Common myeloid progenitor, CD34-positive (primary cell): ENCODE results near the gene RBM5.

Experiments
- CTCF ChIA-PET: fragments of 350-600 bp; sonication (Branson Sonifier 250); formaldehyde crosslinking; loops from one replicate; lab custom pipeline; 2021; ENCODE audit warnings: antibody characterized with exemption; lab: Charles Lee
- POLR2A ChIA-PET: fragments of 350-600 bp; sonication (Branson Sonifier 250); formaldehyde crosslinking; loops from one replicate; lab custom pipeline; 2021; ENCODE audit warnings: antibody characterized with exemption; lab: Charles Lee
- DNase-seq, 3 donors: peaks; one replicate each; pipeline versions ENCODE4 v3.0.0 to v3.0.0-alpha.2; 2013
- H3K27ac ChIP-seq, 2 experiments: 1 replicate in 1 of 2; 2 replicates in 1 of 2; pipeline ENCODE4 v1.7.0; 2013; ENCODE audit warnings: inconsistent platforms in 2 of 2, low read length in 2 of 2, mild to moderate bottlenecking in 2 of 2, low read depth in 1 of 2, moderate library complexity in 1 of 2; ENCODE audit not compliant: severe bottlenecking in 2 of 2, insufficient read depth in 1 of 2, poor library complexity in 1 of 2
- H3K27me3 ChIP-seq, 5 experiments: replicated peaks in 2 of 5; 1 replicate in 3 of 5; 2 replicates in 2 of 5; pipeline versions ENCODE4 v1.6.1 to v1.7.0; 2013; ENCODE audit warnings: low read length in 4 of 5, mild to moderate bottlenecking in 2 of 5, moderate library complexity in 2 of 5, inconsistent platforms in 1 of 5; ENCODE audit not compliant: insufficient read depth in 5 of 5, control insufficient read depth in 4 of 5
- H3K36me3 ChIP-seq, 4 experiments: 1 replicate in 2 of 4; 2 replicates in 2 of 4; pipeline versions ENCODE4 v1.6.1 to v1.7.0; 2013; ENCODE audit warnings: low read length in 3 of 4, control low read depth in 1 of 4, mild to moderate bottlenecking in 1 of 4; ENCODE audit not compliant: control insufficient read depth in 4 of 4, insufficient read depth in 4 of 4
- H3K4me1 ChIP-seq, 4 experiments: 1 replicate in 3 of 4; 2 replicates in 1 of 4; pipeline versions ENCODE4 v1.6.1 to v1.7.1; 2013; ENCODE audit warnings: low read length in 3 of 4, mild to moderate bottlenecking in 3 of 4, control low read depth in 1 of 4, inconsistent platforms in 1 of 4, moderate library complexity in 1 of 4; ENCODE audit not compliant: control insufficient read depth in 4 of 4, insufficient read depth in 4 of 4; ENCODE audit errors: control extremely low read depth in 1 of 4
- H3K4me3 ChIP-seq, 7 experiments: 1 replicate in 4 of 7; 2 replicates in 3 of 7; pipeline versions ENCODE4 v1.5.1 to v1.7.0; 2013; ENCODE audit warnings: mild to moderate bottlenecking in 7 of 7, low read length in 6 of 7, moderate library complexity in 6 of 7, inconsistent platforms in 2 of 7, low read depth in 2 of 7, control low read depth in 1 of 7; ENCODE audit not compliant: insufficient read depth in 4 of 7, control insufficient read depth in 1 of 7; ENCODE audit errors: extremely low read depth in 1 of 7
- H3K9me3 ChIP-seq, 5 experiments: 1 replicate in 4 of 5; 2 replicates in 1 of 5; pipeline versions ENCODE4 v1.6.1 to v1.7.1; 2013; ENCODE audit warnings: low read length in 4 of 5, mild to moderate bottlenecking in 2 of 5, inconsistent platforms in 1 of 5, low read depth in 1 of 5, moderate library complexity in 1 of 5; ENCODE audit not compliant: control insufficient read depth in 4 of 5, insufficient read depth in 2 of 5; ENCODE audit errors: control extremely low read depth in 1 of 5
- WGBS: methylation state at CpG from one replicate; pipeline ENCODE4 v1.1.5; 2013; ENCODE audit not compliant: insufficient coverage; 5-methylcytosine and 5-hydroxymethylcytosine counted together

The RBM5 gene

DNA sequence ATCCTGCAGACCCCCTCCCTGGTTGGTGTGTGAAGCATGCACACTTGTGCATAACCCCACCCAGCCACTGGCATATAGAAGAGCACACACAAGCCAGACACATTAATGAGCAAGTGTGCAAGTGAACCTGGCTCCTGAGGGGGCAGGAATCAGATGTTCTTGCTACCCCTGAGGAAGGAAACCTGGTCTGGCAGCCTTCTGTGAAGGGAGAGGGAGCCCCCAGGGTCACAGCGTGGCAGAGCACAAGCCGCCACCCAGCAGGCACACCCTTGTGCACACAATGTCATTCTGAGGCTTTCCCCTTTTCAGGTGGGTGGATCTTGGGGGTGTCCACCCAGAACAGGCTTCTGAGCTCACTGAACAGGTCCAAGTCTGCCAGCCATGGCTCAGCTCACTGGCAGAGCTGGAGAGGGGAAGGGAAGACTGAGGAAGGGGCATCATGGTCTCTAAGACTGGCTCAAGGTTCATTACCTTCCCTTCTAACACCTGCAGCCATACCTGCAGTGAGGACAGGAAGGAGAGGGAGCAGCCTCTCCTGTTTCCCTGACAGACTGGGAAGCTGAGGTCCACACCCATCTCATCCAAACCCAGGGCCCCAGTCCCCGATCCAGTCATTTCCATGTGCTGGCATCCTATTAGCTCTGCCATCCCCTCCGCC lies 34.8 kb downstream of the RBM5 start:
- WGBS: 100% methylated on average over 2 of the region's 4 CpGs
- H3K4me1 ChIP-seq: peaks cover 0 to 6% (median 2%) of the 10 kb centered on the region in 4 experiments
- ChIA-PET POLR2A (no interaction called here), CTCF (interaction anchor here (0.9 to 8.4 kb wide), 11 partner anchors 11 to 201 kb away, joined by 3 to 194 read pairs (median 12); partner anchors contain the start of gene GNAT1)
- H3K36me3 ChIP-seq: peaks cover 1 to 25% (median 16%) of the 10 kb centered on the region in 4 experiments
- no peak overlapping the region for H3K4me3 ChIP-seq
- H3K9me3 ChIP-seq: no peaks in the 10 kb centered on the region
- H3K27ac ChIP-seq: no peak overlapping the region
- DNase-seq: peak in 1 of 3 donors; percentile 19
- H3K27me3 ChIP-seq: no peaks in the 10 kb centered on the region

DNA sequence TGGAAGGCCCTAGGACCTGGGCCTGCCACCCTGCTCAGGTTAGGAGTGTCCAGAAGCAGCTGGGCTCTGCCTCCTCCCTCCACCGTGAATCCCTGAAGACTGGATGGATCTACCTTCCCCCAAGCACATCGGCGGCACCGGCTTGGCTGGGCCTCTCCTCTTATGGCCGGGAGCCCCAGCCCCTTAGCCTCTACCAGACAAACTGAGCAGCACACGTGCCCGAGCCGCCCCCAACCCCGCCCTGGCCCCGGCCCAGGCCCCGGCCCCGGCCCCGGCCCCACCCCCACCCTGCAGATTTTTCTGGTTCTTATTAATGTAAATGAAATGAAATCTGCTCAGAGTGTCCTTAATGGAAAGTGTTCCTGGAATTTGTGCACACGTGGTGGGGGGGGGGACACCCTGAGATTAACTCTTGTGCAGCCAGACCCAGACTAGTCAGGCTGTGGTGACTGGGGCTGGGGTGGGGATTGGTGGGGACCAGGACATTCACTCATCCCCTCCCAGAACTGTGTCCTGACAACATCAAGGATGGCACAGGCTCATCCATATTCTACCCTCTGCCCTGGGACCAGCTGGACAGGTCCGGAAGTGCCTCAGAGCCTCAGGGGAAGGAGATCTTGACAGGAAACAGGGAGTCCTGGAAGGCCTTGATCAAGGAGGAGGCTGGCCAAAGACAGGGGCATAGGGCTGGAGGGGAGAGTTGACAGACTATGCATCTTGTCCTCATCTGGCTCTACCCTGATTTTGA lies 35.5 kb downstream of the RBM5 start:
- ChIA-PET POLR2A (no interaction called here), CTCF (interaction anchor here (0.9 to 8.4 kb wide), 5 partner anchors 10 to 102 kb away, joined by 3 to 194 read pairs (median 39); partner anchors contain the start of gene GNAT1)
- peaks cover 0 to 6% (median 2%) of the 10 kb centered on the region in 4 experiments for H3K4me1 ChIP-seq

DNA sequence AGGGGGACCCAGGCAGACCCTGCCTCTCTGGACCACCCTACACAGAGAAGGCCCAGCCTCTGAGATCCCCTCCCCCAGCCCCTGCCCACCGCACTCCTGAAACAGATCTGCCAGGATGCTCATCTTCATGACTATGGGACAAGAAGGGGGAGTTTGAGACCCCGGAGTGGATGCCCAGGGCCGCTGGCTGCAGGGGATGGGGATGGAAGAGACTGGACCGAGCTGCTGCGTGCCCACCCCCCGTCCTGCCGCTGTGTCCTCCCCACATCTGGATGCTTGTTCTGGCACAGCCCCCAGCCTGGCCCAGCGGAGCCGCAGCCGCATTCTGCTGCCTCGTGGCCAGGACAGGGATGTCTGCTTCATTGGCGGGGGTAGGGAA lies 36.1 kb downstream of the RBM5 start:
- Histone ChIP-seq H3K27me3 (no peaks in the 10 kb centered on the region), H3K4me1 (peaks cover 0 to 6% (median 2%) of the 10 kb centered on the region in 4 experiments), H3K9me3 (no peaks in the 10 kb centered on the region), H3K4me3 (no peak overlapping the region), H3K27ac (no peak overlapping the region), H3K36me3 (peaks cover 0 to 16% (median 10%) of the 10 kb centered on the region in 4 experiments)
- ChIA-PET CTCF (interaction anchor here (1.4 to 8.4 kb wide), 4 partner anchors 9 to 70 kb away, joined by 5 to 194 read pairs (median 74); partner anchors contain the start of gene GNAT1), POLR2A (no interaction called here)
- DNase-seq: no peak
- 86% methylated on average over 6 of the region's 12 CpGs for WGBS

More for the DNA sequence above, 35.5 kb downstream of the RBM5 start:
- H3K27me3 ChIP-seq: no peaks in the 10 kb centered on the region
- 92% methylated on average over 6 of the region's 15 CpGs for WGBS
- H3K4me3 ChIP-seq: no peak overlapping the region
- no peaks in the 10 kb centered on the region for H3K9me3 ChIP-seq
- peaks cover 0 to 20% (median 11%) of the 10 kb centered on the region in 4 experiments for H3K36me3 ChIP-seq
- no peak for DNase-seq
- H3K27ac ChIP-seq: no peak overlapping the region

DNA sequence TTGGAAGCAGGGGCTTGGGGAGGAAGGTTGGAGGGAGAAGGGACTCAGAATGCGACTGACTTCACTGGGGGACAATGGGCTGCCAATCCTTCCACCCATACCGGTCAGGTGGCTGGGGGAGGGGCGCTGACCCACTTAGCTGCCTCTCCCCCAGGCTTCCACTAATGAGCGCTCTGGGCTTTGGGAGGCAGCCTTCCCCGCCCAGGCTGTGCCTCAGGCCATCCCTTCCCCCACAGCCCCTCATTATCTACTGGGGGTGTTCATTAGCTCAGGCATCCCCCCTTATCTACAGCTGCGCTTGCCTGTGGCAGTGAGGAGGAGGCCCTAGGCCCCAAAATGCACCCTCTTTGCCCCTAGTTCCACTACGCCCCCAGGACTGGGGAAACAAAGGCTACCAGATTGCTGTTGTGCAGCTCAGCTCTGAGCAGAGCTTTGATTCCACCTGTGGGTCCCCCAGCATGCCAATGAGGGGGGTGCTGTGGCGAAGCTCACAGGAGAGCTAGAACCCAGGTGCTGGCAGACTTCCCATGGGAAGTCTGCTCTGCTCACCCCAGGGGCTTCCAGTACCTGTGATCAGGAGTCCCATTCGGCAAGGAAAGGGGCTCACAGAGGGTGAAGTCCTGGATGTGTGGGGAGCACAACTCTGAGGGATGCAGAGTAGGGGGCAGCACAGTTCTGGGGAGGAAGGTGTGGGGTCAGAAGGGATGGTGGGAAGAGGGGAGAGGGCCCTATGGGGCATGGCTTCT lies 37.0 kb downstream of the RBM5 start:
- Histone ChIP-seq H3K9me3 (no peaks in the 10 kb centered on the region), H3K36me3 (peaks cover 0 to 7% (median 5%) of the 10 kb centered on the region in 4 experiments), H3K27ac (no peak overlapping the region), H3K27me3 (no peaks in the 10 kb centered on the region), H3K4me3 (no peak overlapping the region), H3K4me1 (peaks cover 0 to 6% (median 2%) of the 10 kb centered on the region in 4 experiments)
- CTCF ChIA-PET: interaction anchor here (0.8 to 8.2 kb wide), 7 partner anchors 10 to 99 kb away, joined by 3 to 194 read pairs (median 4); partner anchors contain the start of gene GNAT1
- 94% methylated on average over 5 of the region's 9 CpGs for WGBS
- POLR2A ChIA-PET: no interaction called here
- no peak for DNase-seq

DNA sequence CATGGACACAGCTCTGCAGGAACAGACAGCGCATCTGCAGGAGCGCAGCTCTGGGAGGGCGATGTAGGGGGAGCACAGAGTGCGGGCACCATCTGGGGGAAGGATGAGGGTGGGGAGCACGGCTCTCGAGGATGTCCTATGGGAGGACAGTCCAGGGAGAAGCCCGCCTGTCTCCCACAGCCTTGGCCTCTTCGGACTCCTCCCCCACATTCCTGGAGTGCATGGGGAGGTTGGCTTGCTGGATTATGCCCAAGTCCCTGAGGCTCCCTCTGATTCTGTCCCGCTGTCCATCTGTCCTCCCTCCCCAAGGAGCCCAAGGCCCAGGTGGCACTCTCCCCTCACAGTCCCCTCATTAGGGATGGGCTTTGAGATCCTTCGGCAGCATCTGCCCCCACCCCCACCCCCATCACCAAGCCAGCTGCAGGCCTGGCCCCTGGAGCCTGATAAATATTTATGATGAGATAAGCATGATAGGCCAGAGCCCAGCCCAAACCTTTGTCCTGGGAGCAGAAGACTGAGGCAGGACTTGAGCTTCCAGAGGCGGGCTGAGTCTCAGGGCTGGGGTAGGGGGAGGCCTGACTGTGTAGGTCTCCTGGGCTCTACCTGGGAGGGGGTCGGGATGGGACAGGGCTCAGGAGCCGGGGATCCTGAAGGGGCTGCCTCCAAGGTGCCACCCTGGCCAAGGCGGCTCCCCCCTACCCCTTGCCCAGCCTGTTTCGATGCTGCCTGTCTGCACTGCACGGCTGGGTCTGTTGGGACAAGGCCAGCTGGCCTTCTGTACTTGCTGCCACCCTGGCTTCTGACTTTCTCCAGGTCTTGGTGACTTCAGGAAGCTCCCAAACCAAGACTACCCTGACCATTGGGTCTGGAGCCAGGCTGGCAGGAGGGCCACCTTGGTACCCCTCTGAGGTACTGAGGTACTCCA lies 37.8 kb downstream of the RBM5 start:
- no peak overlapping the region for H3K27ac ChIP-seq
- 93% methylated on average over 11 of the region's 16 CpGs for WGBS
- no peaks in the 10 kb centered on the region for H3K27me3 ChIP-seq
- CTCF ChIA-PET: interaction anchor here (0.7 to 8.2 kb wide), 9 partner anchors 10 to 95 kb away, joined by 3 to 194 read pairs (median 4); partner anchors contain the start of gene GNAT1
- no peaks in the 10 kb centered on the region for H3K9me3 ChIP-seq
- H3K4me1 ChIP-seq: peaks cover 0 to 6% (median 2%) of the 10 kb centered on the region in 4 experiments
- DNase-seq: no peak
- H3K4me3 ChIP-seq: no peak overlapping the region
- POLR2A ChIA-PET: no interaction called here
- no peaks in the 10 kb centered on the region for H3K36me3 ChIP-seq

DNA sequence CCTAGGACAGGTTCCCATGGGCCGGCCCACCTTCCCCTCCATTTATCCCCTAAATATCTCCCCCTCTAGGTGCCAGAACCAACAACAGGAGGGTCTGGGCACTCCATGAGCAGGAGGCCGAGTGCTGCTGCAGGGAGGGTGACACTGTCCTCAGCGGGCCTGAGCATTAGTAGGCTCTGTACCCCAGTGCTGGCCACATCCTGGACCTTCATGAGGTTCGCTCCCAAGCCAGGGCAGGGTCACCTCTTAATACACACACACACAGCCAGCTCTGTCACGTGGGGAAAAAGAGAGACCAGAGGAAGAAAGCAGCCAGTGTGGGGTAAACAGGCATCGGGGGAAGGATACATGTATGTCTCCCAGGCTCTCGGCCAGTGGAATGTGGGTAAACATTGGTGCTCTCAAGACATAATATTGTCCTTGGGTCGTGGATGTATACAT lies 38.6 kb downstream of the RBM5 start:
- ChIA-PET POLR2A (no interaction called here), CTCF (interaction anchor here (0.7 to 8.2 kb wide), 5 partner anchors 9 to 58 kb away, joined by 3 to 194 read pairs (median 4); partner anchors contain the start of gene GNAT1)
- WGBS: 97% methylated on average over 6 of the region's 8 CpGs
- Histone ChIP-seq H3K4me3 (no peak overlapping the region), H3K27me3 (no peaks in the 10 kb centered on the region), H3K4me1 (peaks cover 0 to 6% (median 2%) of the 10 kb centered on the region in 4 experiments), H3K9me3 (no peaks in the 10 kb centered on the region), H3K27ac (no peak overlapping the region), H3K36me3 (no peaks in the 10 kb centered on the region)
- no peak for DNase-seq
